NCI-H226 (cell line): ENCODE measurements around the gene RNASE11.
"Not testable (repeated sequence)": the region's sequence is repeated elsewhere in the genome, so short reads cannot be mapped to it uniquely, and the experiment has no call there.

ENCODE experiments used
- DNase-seq: peaks from one replicate; pipeline ENCODE4 v3.0.0-alpha.2; 2015

Gene RNASE11

GRCh38 chr14:20613094-20614037 is 25.6 kb upstream of the RNASE11 start:
- peak; percentile 97 for DNase-seq

GRCh38 chr14:20612403-20612802 is 24.6 kb upstream of the RNASE11 start:
- no peak for DNase-seq

- no peak for DNase-seq
Observed at GRCh38 chr14:20611277-20611676, 23.5 kb upstream of the RNASE11 start.

GRCh38 chr14:20610002-20610765 is 22.4 kb upstream of the RNASE11 start:
- peak; percentile 72 for DNase-seq

GRCh38 chr14:20609215-20610001 is 21.6 kb upstream of the RNASE11 start:
- DNase-seq, result peak; percentile 62

- no peak for DNase-seq
Observed at GRCh38 chr14:20608383-20609110, 20.7 kb upstream of the RNASE11 start.

- no peak for DNase-seq
Observed at GRCh38 chr14:20607617-20608016, 19.8 kb upstream of the RNASE11 start.

GRCh38 chr14:20606902-20607242 is 19.1 kb upstream of the RNASE11 start:
- no peak for DNase-seq

- peak; percentile 32 for DNase-seq
Observed at GRCh38 chr14:20606190-20606901, 18.5 kb upstream of the RNASE11 start.

GRCh38 chr14:20603813-20604690 is 16.3 kb upstream of the RNASE11 start:
- no peak for DNase-seq

GRCh38 chr14:20602583-20602982 is 14.8 kb upstream of the RNASE11 start:
- DNase-seq, result no peak

- DNase-seq, result no peak
Observed at GRCh38 chr14:20601522-20601921, 13.7 kb upstream of the RNASE11 start.

GRCh38 chr14:20597108-20597507 is 9.3 kb upstream of the RNASE11 start:
- DNase-seq, result no peak

GRCh38 chr14:20595726-20596125 is 7.9 kb upstream of the RNASE11 start:
- not testable (repeated sequence) for DNase-seq

- no peak for DNase-seq
Observed at GRCh38 chr14:20592574-20592973, 4.8 kb upstream of the RNASE11 start.

- no peak for DNase-seq
Observed at GRCh38 chr14:20591235-20591634, 3.4 kb upstream of the RNASE11 start, which contains the start of gene RNASE12. Gene RNASE12, minus strand, starts transcription at chr14:20591376. Its CDS starts 653 bp downstream, at chr14:20590723.

- DNase-seq, result no peak
Observed at GRCh38 chr14:20583908-20584307, 3.9 kb downstream of the RNASE11 start.

- DNase-seq, result no peak
Observed at GRCh38 chr14:20583142-20583541, 4.7 kb downstream of the RNASE11 start.

- DNase-seq, result no peak
Observed at GRCh38 chr14:20580242-20580641, 7.6 kb downstream of the RNASE11 start.

GRCh38 chr14:20578784-20579502 is 8.9 kb downstream of the RNASE11 start:
- DNase-seq, result no peak
